ENCODE data around the gene PROSER2.
"Not testable (repeated sequence)": the region's sequence is repeated elsewhere in the genome, so short reads cannot be mapped to it uniquely, and the experiment has no call there.

The PROSER2 gene

DNA sequence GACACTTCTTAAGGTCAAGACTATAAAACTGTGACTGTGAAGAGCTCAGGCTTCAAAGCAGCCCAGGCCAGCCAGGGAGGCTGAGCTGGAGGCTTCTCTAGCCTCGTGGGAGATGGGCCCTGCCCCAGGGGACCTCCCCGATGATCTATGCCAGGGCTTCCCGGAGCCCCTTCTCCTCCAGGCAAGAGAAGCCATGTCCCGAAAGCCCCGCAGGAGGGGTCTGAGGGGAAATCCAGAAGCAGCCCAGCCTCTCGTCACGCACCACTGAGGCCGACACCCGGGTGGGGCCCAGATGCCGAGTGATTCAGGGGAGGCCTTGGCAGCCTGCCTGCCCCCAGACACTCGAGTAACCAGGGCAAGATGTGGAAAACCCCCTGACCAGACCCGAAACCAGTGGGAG, 63.7 kb downstream of the PROSER2 start:
- FAIRE-seq = no peak

DNA sequence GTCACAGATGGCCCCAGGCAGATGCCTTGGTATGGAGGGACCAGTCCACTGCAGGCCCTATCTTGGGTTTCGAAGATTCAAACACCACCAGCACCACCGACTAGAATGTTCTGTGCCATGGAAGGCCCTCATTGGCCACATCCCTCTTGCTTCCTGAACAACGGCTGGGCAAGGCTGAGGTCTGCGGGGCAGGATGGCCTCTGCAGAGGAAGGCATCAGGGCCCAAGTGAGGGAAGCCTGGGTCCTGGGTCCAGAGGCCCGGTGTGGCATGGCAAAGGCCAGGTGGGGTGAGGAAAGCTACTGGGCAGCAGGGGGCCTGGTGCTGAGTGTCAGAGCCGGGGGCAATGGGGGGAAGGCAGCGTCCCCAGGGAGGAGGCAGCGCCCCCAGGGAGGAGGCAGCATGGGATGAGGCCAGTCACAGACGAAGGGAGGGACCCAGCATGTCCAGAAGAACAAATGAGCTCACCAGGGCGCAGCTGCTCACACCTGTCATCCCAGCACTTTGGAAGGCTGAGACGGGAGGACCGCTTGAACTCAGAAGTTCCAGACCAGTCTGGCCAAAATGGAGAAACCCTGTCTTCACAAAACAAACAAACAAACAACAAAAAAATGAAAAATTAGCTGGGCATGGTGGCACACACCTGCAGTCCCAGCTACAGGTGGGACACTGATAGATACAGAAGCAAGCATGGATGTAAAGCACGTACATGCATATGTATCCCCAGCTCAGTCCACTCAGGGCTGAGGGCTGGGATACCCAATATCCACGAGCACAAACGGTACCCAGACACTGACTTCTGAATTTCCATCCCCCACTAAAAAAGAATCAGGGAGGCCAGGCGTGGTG, 64.4 kb downstream of the PROSER2 start:
- no peak for FAIRE-seq

DNA sequence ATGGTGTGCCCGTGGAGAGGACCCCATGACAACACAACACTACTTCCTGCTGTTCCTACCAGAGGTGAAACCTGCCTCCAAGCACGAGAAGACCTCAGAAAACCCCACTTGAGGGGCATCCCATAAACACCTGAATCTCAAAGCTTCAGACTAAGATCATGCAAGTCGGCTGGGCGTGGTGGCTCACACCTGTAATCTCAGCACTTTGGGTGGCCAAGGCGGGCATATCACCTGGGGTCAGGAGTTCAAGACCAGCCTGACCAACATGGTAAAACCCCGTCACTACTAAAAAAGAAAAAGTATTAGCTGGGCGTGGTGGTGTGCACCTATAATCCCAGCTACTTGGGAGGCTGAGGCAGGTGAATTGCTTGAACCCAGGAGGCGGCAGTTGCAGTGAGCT, 66.1 kb downstream of the PROSER2 start:
- FAIRE-seq = not testable (repeated sequence)

GRCh38 chr10:11891776-11892486, 68.8 kb downstream of the PROSER2 start:
- FAIRE-seq = no peak

DNA sequence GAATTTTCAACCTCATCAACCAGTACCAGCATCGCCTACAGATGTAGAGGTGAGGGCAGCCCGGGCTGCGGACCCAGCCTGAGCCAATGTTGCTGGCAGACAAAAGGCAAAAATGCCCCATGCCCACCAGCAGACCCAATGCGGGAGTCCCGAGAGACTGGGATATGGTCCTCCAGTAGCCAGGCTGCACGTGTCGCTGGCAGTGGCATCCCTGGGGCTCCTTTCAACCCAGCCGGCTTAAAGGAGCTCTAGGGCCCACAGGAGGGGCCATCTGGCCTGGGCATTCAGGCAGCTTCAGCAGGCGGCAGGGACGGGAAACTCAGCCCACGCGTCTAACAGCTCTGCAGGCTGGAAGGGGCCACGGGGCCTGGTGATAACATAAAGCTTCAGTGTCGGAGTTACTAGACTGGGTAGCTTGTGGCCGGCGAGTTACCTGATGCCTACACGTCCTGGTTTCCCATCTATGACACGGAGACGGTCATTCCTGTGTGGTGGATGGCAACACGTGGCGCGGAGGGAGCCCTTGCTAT, 70.7 kb downstream of the PROSER2 start:
- FAIRE-seq = no peak

DNA sequence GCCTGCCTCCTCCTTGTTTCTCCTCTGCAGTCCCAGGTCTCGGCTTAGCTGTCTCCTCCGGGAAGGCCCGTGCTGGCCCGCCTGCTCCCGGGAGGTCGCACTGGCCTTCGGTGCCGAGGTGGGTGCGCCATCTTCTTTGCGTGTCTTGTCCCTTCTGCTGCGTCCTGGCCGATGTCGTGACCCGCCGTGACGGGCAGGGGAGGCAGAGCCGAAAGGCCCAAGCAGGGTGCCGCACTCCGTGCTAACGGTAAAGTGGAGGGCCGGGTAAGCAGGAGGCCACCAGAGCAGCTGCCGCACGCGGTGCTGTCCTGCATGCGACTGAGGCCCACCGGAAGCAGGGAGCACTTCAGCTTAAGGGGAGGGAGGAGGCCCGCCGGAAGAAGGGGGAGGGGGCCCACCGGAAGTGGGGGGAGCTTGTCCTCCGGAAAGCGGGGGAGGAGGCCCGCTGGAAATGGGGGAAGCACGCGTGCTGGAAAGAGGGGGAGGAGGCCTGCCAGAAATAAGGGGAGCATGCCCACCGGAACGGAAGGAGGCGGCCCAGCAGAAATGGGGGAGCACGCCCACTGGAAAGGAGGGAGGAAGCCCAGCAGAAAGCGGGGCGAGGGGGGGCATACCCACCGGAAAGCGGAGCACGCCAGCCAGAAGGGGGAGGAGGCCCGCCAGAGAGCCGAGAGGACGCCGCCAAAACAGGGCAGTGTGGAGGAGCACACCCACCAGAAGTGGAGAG, 71.4 kb downstream of the PROSER2 start:
- FAIRE-seq = no peak

DNA sequence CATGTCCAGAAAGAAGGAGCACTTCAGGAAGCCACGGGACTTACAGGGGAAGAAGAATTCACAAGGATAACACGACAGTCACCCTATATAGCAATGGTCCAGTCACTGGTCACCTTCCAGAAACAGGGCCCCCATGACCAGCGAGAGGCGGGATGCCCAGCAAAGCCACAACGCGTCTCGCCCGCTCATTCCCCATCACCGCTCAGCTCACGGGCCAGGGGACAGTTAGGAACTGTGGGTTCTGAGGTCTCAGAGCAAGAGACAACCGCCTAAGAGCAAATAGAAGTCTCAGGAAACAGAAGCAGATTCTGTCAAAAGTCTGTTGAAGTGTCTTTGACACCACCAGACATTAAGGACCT, 71.9 kb downstream of the PROSER2 start:
- no peak for FAIRE-seq

DNA sequence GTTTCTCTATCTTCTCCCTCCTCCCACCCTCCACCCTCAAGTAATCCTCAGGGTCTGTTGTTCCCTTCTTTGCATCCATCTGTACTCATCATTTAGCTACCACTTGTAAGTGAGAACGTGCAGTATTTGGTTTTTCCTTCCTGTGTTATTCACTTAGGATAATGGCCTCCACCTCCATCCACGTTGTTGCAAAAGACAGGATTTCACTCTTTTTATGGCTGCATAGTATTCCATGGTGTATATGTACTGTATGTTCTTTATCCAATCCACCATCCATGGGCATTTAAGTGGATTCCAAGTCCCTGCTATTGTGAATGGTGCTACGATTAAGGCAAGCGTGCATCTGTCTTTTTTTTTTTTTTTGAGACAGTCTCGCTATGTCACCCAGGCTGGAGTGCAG, 72.4 kb downstream of the PROSER2 start:
- FAIRE-seq = no peak

DNA sequence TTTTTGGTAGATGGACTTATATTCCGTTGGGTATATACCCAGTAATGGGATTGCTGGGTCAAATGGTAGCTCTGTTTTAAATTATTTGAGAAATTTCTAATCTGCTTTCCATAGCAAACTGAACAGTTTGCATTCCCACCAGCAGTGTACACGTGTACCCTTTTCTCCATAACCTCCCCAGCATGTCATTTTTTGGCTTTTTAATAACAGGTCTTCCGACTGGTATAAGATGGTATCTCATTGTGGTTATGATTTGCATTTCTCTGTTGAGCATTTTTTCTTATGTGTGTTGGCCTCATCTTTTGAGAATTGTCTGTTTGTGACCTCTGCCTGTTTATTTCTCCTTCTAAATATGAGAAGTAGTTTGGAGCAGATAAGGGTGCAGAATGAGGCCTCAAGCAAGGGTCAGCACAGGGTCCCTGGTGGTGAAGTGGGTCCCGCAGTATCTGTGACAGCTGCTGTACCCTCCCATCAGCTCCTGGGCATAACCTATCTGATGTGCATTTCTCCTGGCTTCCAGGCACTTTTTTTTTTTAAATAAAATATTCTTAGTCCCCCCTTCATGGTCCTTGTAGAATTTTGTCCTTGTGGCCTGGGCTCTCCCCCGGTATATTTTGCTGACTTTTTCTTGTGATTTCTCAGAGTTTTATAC, 73.5 kb downstream of the PROSER2 start:
- no peak for FAIRE-seq

GRCh38 chr10:11898033-11898371, 74.8 kb downstream of the PROSER2 start:
- FAIRE-seq = no peak

DNA sequence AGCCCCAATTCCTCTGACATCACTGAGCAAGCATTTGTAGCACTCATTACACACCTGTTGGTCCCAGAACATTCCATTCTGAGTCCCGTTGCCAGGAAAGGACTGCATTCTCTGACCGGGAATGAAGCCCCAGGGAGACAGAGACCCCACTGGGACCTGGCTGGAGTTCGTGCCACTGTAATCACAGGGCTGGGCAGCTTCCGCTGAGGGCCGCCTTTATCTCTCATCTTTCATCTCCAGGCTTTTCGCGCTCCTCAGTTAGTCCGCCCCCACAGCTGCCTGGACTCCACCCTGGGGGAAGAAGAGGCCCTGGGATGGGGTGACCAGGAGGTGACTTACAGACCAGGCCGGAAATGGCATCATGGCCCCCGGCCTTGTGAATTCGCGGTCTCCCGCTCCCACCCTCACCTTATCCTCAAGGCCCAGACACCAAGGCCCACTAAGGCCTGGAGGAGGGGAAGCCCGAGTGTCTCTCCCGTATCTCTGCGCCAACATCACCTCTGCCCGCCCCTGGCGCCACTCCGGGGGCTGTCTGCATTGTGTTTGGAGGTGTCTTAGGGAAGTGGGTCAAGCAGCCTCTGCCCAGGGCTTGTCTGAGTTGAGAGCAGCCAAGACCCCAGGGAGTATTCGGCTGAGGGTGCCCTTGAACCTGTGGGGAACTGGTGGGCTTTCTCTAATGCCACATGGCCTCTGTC, 75.4 kb downstream of the PROSER2 start:
- FAIRE-seq = no peak

DNA sequence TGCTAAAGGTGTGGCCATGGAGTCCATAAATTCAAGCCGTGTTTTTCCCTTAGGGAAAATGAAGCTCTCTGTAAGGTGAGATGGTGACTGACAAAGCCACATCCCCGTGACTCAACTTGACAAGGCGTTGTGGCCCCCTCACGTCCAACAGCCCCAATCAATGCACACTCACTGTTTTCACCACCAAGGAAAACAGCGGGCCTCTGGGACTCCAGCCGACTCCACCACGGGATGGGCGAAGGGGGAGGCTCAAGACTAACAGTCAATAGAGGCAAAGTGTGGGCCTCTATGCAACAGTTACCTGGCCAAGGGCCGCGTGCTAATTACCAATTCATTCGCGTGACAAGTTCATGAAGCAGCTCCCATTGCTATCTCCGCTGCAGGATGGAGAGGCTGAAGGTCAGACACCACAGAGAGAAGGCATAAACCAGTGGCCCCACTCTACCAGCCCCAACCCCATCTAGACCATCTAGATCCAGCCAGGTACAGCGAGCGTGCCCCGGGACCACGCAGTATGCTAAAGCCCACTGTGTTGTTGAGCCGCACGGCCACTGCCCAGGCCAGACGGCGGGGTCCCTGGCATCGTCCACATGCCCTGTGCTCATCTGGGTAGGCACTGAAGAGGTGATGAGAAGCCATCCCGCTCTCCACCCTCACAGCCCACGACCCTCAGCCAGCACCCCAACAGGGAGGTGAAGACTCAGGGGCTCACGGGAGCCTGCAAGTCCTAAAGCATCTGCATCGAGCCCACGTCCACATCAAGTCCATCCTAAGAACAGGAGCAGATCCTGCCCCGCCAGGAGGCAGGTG, 76.1 kb downstream of the PROSER2 start:
- FAIRE-seq = no peak

- FAIRE-seq = no peak
Measured at GRCh38 chr10:11901036-11901301, 77.8 kb downstream of the PROSER2 start.

DNA sequence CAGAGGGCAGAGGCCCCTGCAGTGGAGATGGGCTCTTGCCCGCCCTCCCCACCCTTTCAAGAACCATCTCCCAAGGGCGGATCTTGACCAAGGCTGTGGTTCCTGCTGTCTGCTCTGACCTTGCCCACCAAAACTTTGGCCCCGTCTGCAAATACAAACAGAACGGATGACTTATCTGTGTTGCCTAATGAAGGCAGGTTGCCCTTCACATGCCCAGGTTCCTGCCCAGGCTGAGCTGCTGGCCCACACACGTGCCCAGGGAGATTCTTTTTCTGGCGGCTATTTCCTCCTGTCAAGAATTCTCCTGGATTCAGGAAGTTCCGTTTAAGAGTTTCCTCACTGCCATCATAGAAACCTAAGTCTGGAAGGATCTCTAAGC, 78.3 kb downstream of the PROSER2 start:
- no peak for FAIRE-seq

DNA sequence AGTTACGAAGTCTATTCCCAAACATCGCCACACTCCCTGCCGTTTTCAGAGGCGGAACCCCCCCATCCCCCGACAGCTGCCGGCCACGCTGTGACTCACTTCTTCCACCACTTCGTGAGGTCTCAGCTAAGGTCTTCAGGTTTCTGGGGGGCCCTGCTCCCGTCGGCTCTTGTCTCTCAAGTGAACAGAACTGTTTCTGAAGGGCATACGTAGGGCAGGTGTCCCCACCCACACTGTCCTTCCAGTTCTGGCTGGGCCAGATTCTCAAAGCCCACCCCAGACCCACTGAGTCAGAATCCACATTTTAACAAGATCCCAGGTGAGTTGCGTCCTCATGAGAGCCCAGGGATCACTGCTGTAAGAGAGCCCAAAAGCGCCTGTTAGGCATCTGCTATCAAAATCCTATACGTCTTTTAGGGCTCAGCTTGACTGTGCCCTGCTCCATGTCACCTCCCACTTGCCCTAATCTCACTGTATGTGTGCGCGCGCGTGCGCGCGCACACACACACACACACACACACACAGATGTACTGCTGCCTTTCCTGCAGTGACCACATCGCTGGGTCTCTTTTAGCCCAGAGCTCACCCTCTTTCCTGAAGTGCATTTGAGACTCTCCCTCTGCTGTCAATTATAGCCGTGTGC, 78.8 kb downstream of the PROSER2 start:
- FAIRE-seq = no peak

DNA sequence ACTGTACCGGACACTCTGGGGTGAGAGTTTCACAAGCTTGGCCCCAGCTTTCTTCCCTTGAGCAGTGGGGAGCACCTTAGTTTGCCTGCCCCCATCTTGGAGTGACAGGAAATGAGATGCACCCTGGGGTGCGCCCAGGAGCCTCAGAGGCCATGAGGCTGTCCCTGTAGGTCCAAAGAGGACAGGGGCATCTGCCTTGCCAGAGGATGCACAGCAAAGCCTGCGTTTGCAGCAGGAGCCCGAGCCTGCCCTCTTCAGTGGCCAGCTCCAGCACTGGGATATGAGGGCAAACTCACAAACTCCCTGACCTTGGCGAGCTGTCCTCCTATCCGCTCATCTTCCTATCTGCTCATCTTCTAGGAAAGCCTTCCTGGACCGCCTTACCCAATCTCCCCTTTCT, 79.5 kb downstream of the PROSER2 start:
- FAIRE-seq = no peak

- FAIRE-seq = no peak
Measured at GRCh38 chr10:11906714-11907113, 83.6 kb downstream of the PROSER2 start.

- no peak for FAIRE-seq
Measured at GRCh38 chr10:11907914-11908313, 84.8 kb downstream of the PROSER2 start.

DNA sequence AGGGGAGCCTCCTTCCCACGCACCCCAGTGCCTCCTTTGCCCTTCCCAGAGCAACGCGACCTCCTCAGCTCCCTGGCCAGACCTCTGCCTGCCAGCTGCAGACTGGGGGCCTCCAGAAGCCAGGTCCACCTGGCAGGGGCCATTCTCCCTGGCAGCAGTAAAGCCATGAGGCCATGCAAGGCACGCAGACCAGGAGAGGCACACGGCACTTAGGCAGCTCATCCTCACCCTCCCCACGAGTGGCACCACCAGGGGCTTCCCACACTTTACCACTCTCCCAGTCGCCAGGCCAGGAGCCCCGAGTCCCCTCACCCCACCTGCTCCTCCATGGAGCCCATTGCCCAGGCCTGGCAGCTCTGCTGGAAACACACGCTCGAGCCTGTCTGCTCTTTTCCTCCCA, 85.4 kb downstream of the PROSER2 start:
- FAIRE-seq = no peak

GRCh38 chr10:11908991-11909390, 85.8 kb downstream of the PROSER2 start:
- no peak for FAIRE-seq

GRCh38 chr10:11909618-11910017, 86.5 kb downstream of the PROSER2 start:
- no peak for FAIRE-seq
